KOPT-K1 (cell line): ENCODE measurements around the gene SFMBT2.

Source experiments
- H3K27ac ChIP-seq: fragments of 200-600 bp; sonication (generic); 2 replicates; pipeline ENCODE4 v1.5.1; 2016; ENCODE audit warnings: antibody characterized with exemption, mild to moderate bottlenecking, low read depth, low read length; ENCODE audit not compliant: poor library complexity, severe bottlenecking
- H3K36me3 ChIP-seq: fragments of 200-600 bp; sonication (generic); 2 replicates; pipeline ENCODE4 v1.5.1; 2017; ENCODE audit warnings: antibody characterized with exemption, mild to moderate bottlenecking, low read length, moderate library complexity; ENCODE audit not compliant: insufficient read depth
- H3K9me3 ChIP-seq: fragments of 200-600 bp; sonication (generic); 2 replicates; pipeline ENCODE4 v1.5.1; 2017; ENCODE audit warnings: antibody characterized with exemption, low read length, mild to moderate bottlenecking; ENCODE audit not compliant: insufficient read depth, poor library complexity, severe bottlenecking

The SFMBT2 gene

DNA sequence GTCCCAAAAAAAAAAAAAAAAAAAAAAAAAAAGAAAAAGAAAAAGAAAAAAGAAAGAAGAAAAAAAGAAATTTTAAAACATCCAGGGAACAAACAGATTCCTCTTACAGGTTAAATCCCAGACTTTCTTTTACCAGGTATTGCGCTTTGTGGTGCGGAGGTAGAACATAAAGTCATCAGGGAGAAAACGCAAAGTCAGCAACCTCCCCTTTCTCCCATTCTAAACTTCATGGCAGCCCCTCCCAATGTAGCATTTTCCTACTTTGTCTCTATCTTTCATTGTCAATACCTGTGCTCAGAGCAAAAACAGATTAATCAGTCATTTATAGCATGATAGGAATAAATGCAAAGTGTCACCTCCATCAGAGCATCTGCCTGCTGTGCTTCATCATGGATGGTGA is 299.7 kb downstream of the SFMBT2 start:
- H3K27ac ChIP-seq = no peak overlapping the region
- no peaks in the 10 kb centered on the region for H3K36me3 ChIP-seq
- peaks cover 12% of the 10 kb centered on the region for H3K9me3 ChIP-seq
